Naive thymus-derived CD4-positive, alpha-beta T cell (primary cell): ENCODE results near the gene LGMN. TPM values are rescaled to one million over a fixed set of nuclear protein-coding genes. Genes with fewer than 3 reads are reported as not detected.
A peak's percentile ranks its signal among the peaks of the same experiment; 100 is the strongest.

ENCODE experiments used
- ATAC-seq: fragments of 150-1000 bp; cut with Tn5 transposase; 2 replicates; pipeline ENCODE4 v1.10.0; 2021; ENCODE audit warnings: mild to moderate bottlenecking, moderate library complexity
- CTCF ChIA-PET: fragments of 350-600 bp; sonication (Branson Sonifier 250); formaldehyde crosslinking; loops from one replicate; lab custom pipeline; 2021; ENCODE audit warnings: antibody characterized with exemption; lab: Charles Lee
- POLR2A ChIA-PET: fragments of 350-600 bp; sonication (Branson Sonifier 250); formaldehyde crosslinking; loops from one replicate; lab custom pipeline; 2021; ENCODE audit warnings: antibody characterized with exemption, inconsistent platforms; lab: Charles Lee
- DNase-seq, 9 donors: peaks; one replicate each; pipeline versions ENCODE4 v3.0.0 to v3.0.0-alpha.2; 2020 to 2022; ENCODE audit warnings: mixed read lengths in 1 of 9
- H3K27ac ChIP-seq: one replicate; pipeline ENCODE4 v1.7.0; 2013; ENCODE audit warnings: mild to moderate bottlenecking, low read depth, low read length, moderate library complexity
- H3K27me3 ChIP-seq, 2 donors: one replicate each; pipeline ENCODE4 v1.7.0; 2013; ENCODE audit warnings: low read length in 2 of 2, mild to moderate bottlenecking in 2 of 2, moderate library complexity in 2 of 2; ENCODE audit not compliant: control insufficient read depth in 2 of 2, insufficient read depth in 2 of 2
- H3K36me3 ChIP-seq, 3 experiments: 1 replicate in 2 of 3; 2 replicates in 1 of 3; pipeline ENCODE4 v1.7.0; 2013; ENCODE audit warnings: low read length in 3 of 3, mild to moderate bottlenecking in 3 of 3, moderate library complexity in 1 of 3; ENCODE audit not compliant: insufficient read depth in 3 of 3, control insufficient read depth in 2 of 3
- H3K4me1 ChIP-seq, 2 donors: one replicate each; pipeline ENCODE4 v1.7.0; 2013; ENCODE audit warnings: low read length in 2 of 2, mild to moderate bottlenecking in 2 of 2, moderate library complexity in 1 of 2; ENCODE audit not compliant: control insufficient read depth in 2 of 2, insufficient read depth in 2 of 2
- H3K4me3 ChIP-seq: 2 replicates; pipeline ENCODE4 v1.7.0; 2013; ENCODE audit warnings: mild to moderate bottlenecking, low read length
- H3K9me3 ChIP-seq, 3 experiments: 1 replicate in 2 of 3; 2 replicates in 1 of 3; pipeline ENCODE4 v1.7.0; 2013; ENCODE audit warnings: low read length in 3 of 3; ENCODE audit not compliant: control insufficient read depth in 2 of 3
- H3K27ac Mint-ChIP-seq, 9 donors: one replicate each; pipeline ENCODE4 v1.8.0; 2020 to 2022; ENCODE audit warnings: mixed read lengths in 9 of 9, mild to moderate bottlenecking in 8 of 9, moderate library complexity in 5 of 9, inconsistent platforms in 2 of 9
- H3K27me3 Mint-ChIP-seq, 5 donors: one replicate each; pipeline ENCODE4 v1.8.0; 2021 to 2022; ENCODE audit warnings: mixed read lengths in 5 of 5, mild to moderate bottlenecking in 1 of 5
- H3K36me3 Mint-ChIP-seq, 5 donors: one replicate each; pipeline ENCODE4 v1.8.0; 2020 to 2022; ENCODE audit warnings: mixed read lengths in 5 of 5, mild to moderate bottlenecking in 3 of 5, inconsistent platforms in 1 of 5
- H3K4me1 Mint-ChIP-seq, 7 donors: one replicate each; pipeline ENCODE4 v1.8.0; 2020 to 2022; ENCODE audit warnings: mixed read lengths in 7 of 7, mild to moderate bottlenecking in 3 of 7, inconsistent platforms in 1 of 7
- H3K4me3 Mint-ChIP-seq, 10 donors: one replicate each; pipeline ENCODE4 v1.8.0; 2020 to 2022; ENCODE audit warnings: mild to moderate bottlenecking in 10 of 10, mixed read lengths in 10 of 10, moderate library complexity in 6 of 10, inconsistent platforms in 2 of 10
- H3K9me3 Mint-ChIP-seq, 11 donors: one replicate each; pipeline ENCODE4 v1.8.0; 2020 to 2022; ENCODE audit warnings: mixed read lengths in 11 of 11, mild to moderate bottlenecking in 4 of 11, inconsistent platforms in 1 of 11, moderate library complexity in 1 of 11
- intact Hi-C, 2 donors: fragments of 100-400 bp; cut with micrococcal nuclease; formaldehyde crosslinking; loops; one replicate each; pipeline ENCODE4 v1.15.1; 2023
- polyA plus RNA-seq, 2 donors: library from polyadenylated mRNA; unstranded; fragments of 300-500 nt; fragmentation: Illumina TruSeq; gene quantifications; one replicate each; pipeline ENCODE4 v1.2.3, GENCODE V29; 2021
- total RNA-seq, 6 experiments: library from RNA in 5 of 6; stranded (reverse) in 5 of 6; gene quantifications; 1 replicate in 5 of 6; 2 replicates in 1 of 6; pipeline ENCODE4 v1.2.3 and lab custom pipeline; 2021 to 2026

The LGMN gene
- total and polyA plus RNA-seq, 7 experiments from 2014 or later = 8.7 to 28.7 (median 25.2) TPM

- ChIA-PET CTCF (no interaction called here), POLR2A (interaction anchor here (1.1 kb wide), 1 partner anchor 26 kb away, joined by 3 read pairs; no protein-coding TSS in a partner anchor)
- Histone ChIP-seq H3K27ac (peak overlapping the region; percentile 14), H3K4me3 (no peak overlapping the region), H3K4me1 (peaks cover 19 to 35% of the 10 kb centered on the region in 2 donors), H3K27me3 (no peaks in the 10 kb centered on the region), H3K36me3 (peaks cover 0 to 91% (median 41%) of the 10 kb centered on the region in 3 experiments), H3K9me3 (no peaks in the 10 kb centered on the region)
- H3K27me3 Mint-ChIP-seq = no peaks in the 10 kb centered on the region
- peaks cover 0 to 5% (median 0%) of the 10 kb centered on the region in 11 donors for H3K9me3 Mint-ChIP-seq
- H3K36me3 Mint-ChIP-seq = peaks cover 0 to 66% (median 48%) of the 10 kb centered on the region in 5 donors
- H3K4me1 Mint-ChIP-seq = peaks cover 22 to 55% (median 41%) of the 10 kb centered on the region in 7 donors
- no peak overlapping the region for H3K4me3 Mint-ChIP-seq
- peak overlapping the region in 6 of 9 donors; percentile 5 to 95 (median 38) for H3K27ac Mint-ChIP-seq
- intact Hi-C loops = no loop called here
- ATAC-seq (no peak), DNase-seq (no peak)
These were observed 69.2 kb downstream of the LGMN start for GRCh38 chr14:92679246-92679645.

DNA sequence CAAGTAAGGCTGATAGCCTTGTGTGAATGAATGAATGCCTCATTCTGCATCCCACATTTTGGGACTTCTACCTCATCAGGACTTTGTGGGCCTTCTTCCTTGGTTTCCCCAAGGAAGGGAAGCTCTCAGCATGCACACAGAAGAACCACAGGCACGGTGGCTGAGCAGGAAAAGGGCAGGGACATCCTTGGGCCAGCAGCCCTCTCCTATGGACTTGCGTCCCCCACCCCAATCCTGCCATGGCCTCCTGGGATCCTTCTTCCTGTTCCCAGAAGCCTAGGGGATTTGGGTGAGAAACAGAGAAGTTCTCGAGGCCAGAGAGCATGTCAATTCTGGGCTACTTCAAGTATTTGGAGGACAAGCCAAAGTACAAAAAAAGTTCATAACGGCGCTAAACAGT lies 69.7 kb downstream of the LGMN start:
- H3K9me3 Mint-ChIP-seq = peaks cover 0 to 5% (median 0%) of the 10 kb centered on the region in 11 donors
- peaks cover 0 to 91% (median 41%) of the 10 kb centered on the region in 3 experiments for H3K36me3 ChIP-seq
- H3K36me3 Mint-ChIP-seq = peaks cover 0 to 70% (median 48%) of the 10 kb centered on the region in 5 donors
- ChIA-PET CTCF (interaction anchor here (1.4 kb wide), 1 partner anchor 68 kb away, joined by 4 read pairs; no protein-coding TSS in a partner anchor), POLR2A (interaction anchor here (1.1 kb wide), 1 partner anchor 26 kb away, joined by 3 read pairs; no protein-coding TSS in a partner anchor)
- ATAC-seq = no peak
- peaks cover 19 to 35% of the 10 kb centered on the region in 2 donors for H3K4me1 ChIP-seq
- H3K27me3 ChIP-seq = no peaks in the 10 kb centered on the region
- no peaks in the 10 kb centered on the region for H3K9me3 ChIP-seq
- H3K27ac ChIP-seq = peak overlapping the region; percentile 14
- no peaks in the 10 kb centered on the region for H3K27me3 Mint-ChIP-seq
- H3K4me3 Mint-ChIP-seq = peak overlapping the region in 1 of 10 donors; percentile 31
- peaks cover 22 to 58% (median 46%) of the 10 kb centered on the region in 7 donors for H3K4me1 Mint-ChIP-seq
- DNase-seq = no peak
- intact Hi-C loops = no loop called here
- peak overlapping the region in 4 of 9 donors; percentile 33 to 78 (median 58) for H3K27ac Mint-ChIP-seq
- no peak overlapping the region for H3K4me3 ChIP-seq

DNA sequence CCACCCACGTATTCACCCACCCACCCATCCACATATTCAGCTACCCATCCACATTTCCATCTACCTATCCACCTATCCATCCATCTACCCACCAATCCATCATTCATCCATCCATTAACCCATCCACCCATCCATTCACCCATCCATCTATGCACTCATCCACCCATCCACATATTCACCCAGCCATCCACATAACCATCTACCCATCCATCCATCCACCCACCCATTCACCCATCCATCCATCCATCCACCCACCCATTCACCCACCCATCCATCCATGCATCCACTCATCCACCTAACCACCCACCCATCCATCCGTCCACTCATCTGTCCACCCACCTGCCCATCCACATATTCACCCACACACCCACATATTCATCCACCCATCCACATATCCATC lies 70.5 kb downstream of the LGMN start:
- POLR2A ChIA-PET = interaction anchor here (1.7 kb wide), 1 partner anchor 26 kb away, joined by 10 read pairs; no protein-coding TSS in a partner anchor
- Histone ChIP-seq H3K4me1 (peaks cover 19 to 35% of the 10 kb centered on the region in 2 donors), H3K9me3 (no peaks in the 10 kb centered on the region), H3K27ac (no peak overlapping the region), H3K27me3 (no peaks in the 10 kb centered on the region), H3K4me3 (no peak overlapping the region), H3K36me3 (peaks cover 0 to 90% (median 40%) of the 10 kb centered on the region in 3 experiments)
- peak overlapping the region in 7 of 9 donors; percentile 14 to 84 (median 67) for H3K27ac Mint-ChIP-seq
- H3K36me3 Mint-ChIP-seq = peaks cover 0 to 71% (median 48%) of the 10 kb centered on the region in 5 donors
- DNase-seq = no peak
- ATAC-seq = no peak
- peaks cover 23 to 58% (median 51%) of the 10 kb centered on the region in 7 donors for H3K4me1 Mint-ChIP-seq
- peaks cover 0 to 5% (median 0%) of the 10 kb centered on the region in 11 donors for H3K9me3 Mint-ChIP-seq
- no peak overlapping the region for H3K4me3 Mint-ChIP-seq
- H3K27me3 Mint-ChIP-seq = no peaks in the 10 kb centered on the region
- intact Hi-C loops = no loop called here
- CTCF ChIA-PET = interaction anchor here (1.4 to 2.0 kb wide), 2 partner anchors 64 to 67 kb away, joined by 4 to 8 read pairs; no protein-coding TSS in a partner anchor

DNA sequence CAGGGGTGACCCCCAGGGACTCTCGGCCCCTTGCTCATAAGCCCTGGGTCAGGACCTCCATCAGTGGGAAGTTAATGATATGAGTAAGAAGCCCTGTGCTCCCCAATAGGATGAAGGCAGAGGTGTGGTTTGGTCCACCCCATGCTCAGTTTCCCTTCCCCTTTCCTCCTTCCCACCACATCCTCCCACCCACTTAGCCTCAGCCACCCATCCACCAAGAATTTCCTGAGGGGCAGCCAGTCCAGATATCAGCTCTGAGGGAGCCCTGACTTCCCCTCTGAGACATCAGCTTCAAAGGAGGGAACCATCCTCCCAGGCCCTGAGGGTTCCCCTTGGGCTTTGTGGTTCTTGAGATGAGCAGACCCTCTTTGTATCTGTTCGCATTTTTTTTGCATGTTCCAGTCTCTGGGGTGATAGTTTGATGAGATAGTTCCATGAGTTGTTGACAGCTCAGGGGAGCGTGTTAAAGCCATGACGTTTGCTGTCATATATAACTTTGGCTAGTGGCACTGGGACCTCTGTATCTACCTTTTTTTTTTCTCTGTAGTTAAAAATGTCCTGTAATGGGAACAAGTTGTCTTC lies 71.2 kb downstream of the LGMN start:
- Histone ChIP-seq H3K4me3 (no peak overlapping the region), H3K9me3 (no peaks in the 10 kb centered on the region), H3K27ac (peak overlapping the region; percentile 45), H3K36me3 (peaks cover 0 to 90% (median 33%) of the 10 kb centered on the region in 3 experiments), H3K27me3 (no peaks in the 10 kb centered on the region), H3K4me1 (peaks cover 19 to 35% of the 10 kb centered on the region in 2 donors)
- ChIA-PET CTCF (interaction anchor here (1.4 to 2.0 kb wide), 2 partner anchors 64 to 66 kb away, joined by 4 to 8 read pairs; no protein-coding TSS in a partner anchor), POLR2A (interaction anchor here (0.9 to 1.7 kb wide), 4 partner anchors 8 to 142 kb away, joined by 3 to 10 read pairs (median 4); no protein-coding TSS in a partner anchor)
- H3K27ac Mint-ChIP-seq = peak overlapping the region; percentile 8 to 94 (median 67)
- H3K4me3 Mint-ChIP-seq = peak overlapping the region in 1 of 10 donors; percentile 8
- peaks cover 0 to 5% (median 0%) of the 10 kb centered on the region in 11 donors for H3K9me3 Mint-ChIP-seq
- no peaks in the 10 kb centered on the region for H3K27me3 Mint-ChIP-seq
- ATAC-seq (peak; percentile 34), DNase-seq (peak in 1 of 9 donors; percentile 70)
- H3K36me3 Mint-ChIP-seq = peaks cover 0 to 74% (median 49%) of the 10 kb centered on the region in 5 donors
- intact Hi-C loops = no loop called here
- peaks cover 30 to 65% (median 55%) of the 10 kb centered on the region in 7 donors for H3K4me1 Mint-ChIP-seq

DNA sequence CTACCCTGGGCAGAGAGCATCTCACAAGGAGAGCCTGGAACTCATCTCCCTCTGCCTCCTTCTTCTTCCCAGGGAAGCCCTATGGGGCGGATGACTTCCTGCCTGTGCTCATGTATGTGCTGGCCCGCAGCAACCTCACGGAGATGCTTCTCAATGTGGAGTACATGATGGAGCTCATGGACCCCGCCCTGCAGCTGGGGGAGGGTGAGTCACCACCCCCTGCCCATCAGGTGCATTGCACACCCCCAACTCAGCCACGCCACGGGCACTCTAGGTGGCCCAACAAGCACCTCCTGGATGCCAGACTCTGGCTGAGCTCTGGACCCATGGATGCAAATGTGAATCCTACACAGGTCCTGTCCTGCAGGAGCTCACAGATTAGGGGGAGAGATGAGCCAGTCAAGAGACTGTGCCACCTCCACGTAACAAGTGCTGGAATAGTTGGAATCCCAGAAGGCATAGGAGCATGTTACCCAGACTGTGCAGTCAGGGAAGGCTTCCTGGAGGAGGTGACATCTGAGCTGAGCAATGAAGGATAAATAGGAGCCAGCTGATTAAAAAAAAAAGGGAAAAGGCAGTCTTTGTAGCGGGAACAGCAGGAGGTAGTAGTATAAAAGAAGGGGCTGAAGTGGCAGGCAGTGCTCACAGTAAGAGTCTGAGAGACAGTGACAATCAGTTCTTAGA lies 71.9 kb downstream of the LGMN start:
- Histone ChIP-seq H3K4me1 (peaks cover 19 to 35% of the 10 kb centered on the region in 2 donors), H3K36me3 (peaks cover 0 to 90% (median 29%) of the 10 kb centered on the region in 3 experiments), H3K4me3 (no peak overlapping the region), H3K9me3 (no peaks in the 10 kb centered on the region), H3K27me3 (no peaks in the 10 kb centered on the region), H3K27ac (peak overlapping the region; percentile 52)
- peak overlapping the region; percentile 8 to 96 (median 82) for H3K27ac Mint-ChIP-seq
- peaks cover 0 to 76% (median 49%) of the 10 kb centered on the region in 5 donors for H3K36me3 Mint-ChIP-seq
- H3K4me1 Mint-ChIP-seq = peaks cover 36 to 68% (median 54%) of the 10 kb centered on the region in 7 donors
- peak overlapping the region in 3 of 10 donors; percentile 10 to 32 (median 32) for H3K4me3 Mint-ChIP-seq
- DNase-seq (no peak), ATAC-seq (no peak)
- H3K27me3 Mint-ChIP-seq = no peaks in the 10 kb centered on the region
- ChIA-PET POLR2A (interaction anchor here (0.9 to 1.7 kb wide), 4 partner anchors 8 to 141 kb away, joined by 3 to 10 read pairs (median 4); no protein-coding TSS in a partner anchor), CTCF (interaction anchor here (0.6 to 2.0 kb wide), 2 partner anchors 22 to 63 kb away, joined by 3 to 8 read pairs; no protein-coding TSS in a partner anchor)
- H3K9me3 Mint-ChIP-seq = peaks cover 0 to 5% (median 0%) of the 10 kb centered on the region in 11 donors
- intact Hi-C loops = no loop called here

- Mint-ChIP-seq H3K9me3 (peaks cover 0 to 5% (median 0%) of the 10 kb centered on the region in 11 donors), H3K4me1 (peaks cover 36 to 67% (median 53%) of the 10 kb centered on the region in 7 donors), H3K27ac (peak overlapping the region in 8 of 9 donors; percentile 44 to 96 (median 84)), H3K36me3 (peaks cover 0 to 75% (median 46%) of the 10 kb centered on the region in 5 donors), H3K4me3 (peak overlapping the region in 5 of 10 donors; percentile 9 to 53 (median 26)), H3K27me3 (no peaks in the 10 kb centered on the region)
- DNase-seq (no peak), ATAC-seq (peak; percentile 39)
- ChIA-PET POLR2A (interaction anchor here (1.7 kb wide), 1 partner anchor 24 kb away, joined by 10 read pairs; no protein-coding TSS in a partner anchor), CTCF (interaction anchor here (2.0 kb wide), 1 partner anchor 62 kb away, joined by 8 read pairs; no protein-coding TSS in a partner anchor)
- H3K9me3 ChIP-seq = no peaks in the 10 kb centered on the region
- H3K27me3 ChIP-seq = no peaks in the 10 kb centered on the region
- intact Hi-C loops = no loop called here
- H3K4me1 ChIP-seq = peaks cover 19 to 29% of the 10 kb centered on the region in 2 donors
- peak overlapping the region; percentile 52 for H3K27ac ChIP-seq
- no peak overlapping the region for H3K4me3 ChIP-seq
- H3K36me3 ChIP-seq = peaks cover 0 to 90% (median 24%) of the 10 kb centered on the region in 3 experiments
These were observed 72.5 kb downstream of the LGMN start for GRCh38 chr14:92675976-92676375.
